Activated naive CD8-positive, alpha-beta T cell (primary cell): ENCODE results near the gene MAGEA12.
"Not testable (repeated sequence)": the region's sequence is repeated elsewhere in the genome, so short reads cannot be mapped to it uniquely, and the experiment has no call there.

Experiments
- H3K27ac Mint-ChIP-seq: one replicate; pipeline ENCODE4 v1.8.0; 2021; ENCODE audit warnings: mixed read lengths
- H3K27me3 Mint-ChIP-seq: one replicate; pipeline ENCODE4 v1.8.0; 2021; ENCODE audit warnings: mixed read lengths
- H3K36me3 Mint-ChIP-seq: one replicate; pipeline ENCODE4 v1.8.0; 2021; ENCODE audit warnings: mixed read lengths
- H3K4me1 Mint-ChIP-seq: one replicate; pipeline ENCODE4 v1.8.0; 2021; ENCODE audit warnings: low read depth, mixed read lengths
- H3K4me3 Mint-ChIP-seq: one replicate; pipeline ENCODE4 v1.8.0; 2021; ENCODE audit warnings: mild to moderate bottlenecking, mixed read lengths
- H3K9me3 Mint-ChIP-seq: one replicate; pipeline ENCODE4 v1.8.0; 2021; ENCODE audit warnings: low read depth, mixed read lengths

The MAGEA12 gene

DNA sequence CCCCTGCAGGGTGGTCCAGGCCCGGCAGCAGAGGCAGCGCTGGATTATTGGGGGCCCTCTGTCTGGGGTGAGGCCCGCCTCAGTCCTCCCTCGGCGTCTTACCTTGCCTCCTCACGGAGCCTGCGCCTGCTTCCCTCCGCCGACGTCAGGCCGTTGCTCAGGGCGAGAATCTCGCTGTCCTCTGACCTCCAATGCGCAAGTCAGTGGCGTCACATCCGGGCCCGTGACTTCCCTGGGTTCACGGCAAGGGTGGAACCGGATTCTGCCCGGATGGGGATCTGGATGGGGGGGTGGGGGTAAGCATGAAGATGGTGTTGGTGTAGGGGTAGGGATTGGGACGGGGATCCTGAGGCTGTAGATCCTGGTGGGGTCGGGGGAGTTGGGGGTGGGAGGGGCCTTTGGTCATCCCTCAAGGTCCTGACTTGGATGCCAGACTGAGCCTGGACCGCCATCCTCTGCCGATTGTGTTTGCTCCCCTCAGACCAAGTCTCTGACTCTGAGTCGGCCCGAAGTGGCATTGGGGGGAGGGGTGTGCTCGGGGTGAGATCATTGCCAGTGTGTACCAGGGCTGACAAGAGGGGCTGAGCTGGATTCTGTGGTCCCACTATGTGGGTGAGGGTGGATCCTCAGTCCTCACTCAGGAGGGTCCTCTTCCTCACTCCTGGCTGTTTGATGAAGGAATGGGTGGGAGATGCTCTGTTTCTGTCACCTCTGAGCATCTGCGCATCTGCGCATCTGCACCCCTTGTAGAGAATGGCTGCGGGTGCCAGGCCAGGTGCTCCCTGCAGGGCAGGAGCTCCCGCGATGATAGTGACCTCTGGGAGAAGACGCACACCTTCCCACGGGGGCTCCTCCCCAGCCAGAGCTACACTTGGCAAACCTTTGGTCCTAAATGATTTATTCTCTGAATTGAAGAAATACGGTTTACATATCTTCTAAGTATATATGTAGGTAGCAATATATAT lies 20.4 kb downstream of the MAGEA12 start, which contains the start of gene MAGEA2:
Gene MAGEA2 (minus strand): TSS at position 157 of the 965 bp plus-strand sequence. CDS start 2,479 bp downstream, outside the sequence.
- not testable (repeated sequence) for H3K36me3 Mint-ChIP-seq, H3K4me1 Mint-ChIP-seq, H3K9me3 Mint-ChIP-seq, H3K4me3 Mint-ChIP-seq, H3K27ac Mint-ChIP-seq, H3K27me3 Mint-ChIP-seq

DNA sequence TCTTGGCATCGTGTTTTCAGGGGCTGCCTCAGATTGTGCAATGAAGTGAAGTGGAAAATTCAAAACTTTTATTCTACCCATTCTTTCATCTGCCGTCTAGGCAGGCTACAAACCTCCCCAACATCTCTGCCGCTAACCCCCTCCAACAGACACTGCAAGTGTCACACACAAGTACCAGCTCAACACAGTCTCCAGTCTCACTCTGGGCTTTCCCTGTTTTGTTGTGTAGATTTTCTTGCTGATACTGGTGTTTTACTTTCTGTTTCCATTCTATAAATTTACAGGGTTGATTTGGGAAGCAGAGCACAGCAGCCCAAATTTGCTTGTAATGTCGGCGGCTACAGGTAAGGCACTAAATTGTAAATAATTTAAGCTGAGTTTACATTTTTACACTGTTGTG lies 21.3 kb downstream of the MAGEA12 start:
- H3K27ac Mint-ChIP-seq, H3K4me3 Mint-ChIP-seq, H3K4me1 Mint-ChIP-seq, H3K9me3 Mint-ChIP-seq, H3K27me3 Mint-ChIP-seq, H3K36me3 Mint-ChIP-seq: not testable (repeated sequence)

DNA sequence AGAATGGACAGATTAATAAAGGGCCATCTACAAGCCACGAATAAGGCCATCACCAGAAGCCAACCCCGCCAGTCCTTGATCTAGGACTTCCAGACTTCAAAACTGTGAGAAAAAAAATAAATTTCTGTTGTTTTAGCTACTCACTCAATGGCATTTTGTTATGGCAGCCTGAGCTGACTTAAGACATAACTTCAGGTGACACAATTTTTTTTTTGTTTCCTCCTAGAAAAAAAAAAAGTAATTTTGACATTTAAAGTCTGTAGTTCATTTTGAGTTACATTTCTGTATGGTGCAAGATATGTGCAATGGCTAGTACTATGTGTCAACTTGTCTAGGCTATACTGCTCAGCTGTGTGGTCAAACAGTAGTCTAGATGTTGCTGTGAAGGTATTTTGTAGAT lies 25.4 kb downstream of the MAGEA12 start, which contains the start of gene CSAG3:
Gene CSAG3 (plus strand): TSS at position 301 of the 400 bp plus-strand sequence.
- not testable (repeated sequence) for H3K27me3 Mint-ChIP-seq, H3K9me3 Mint-ChIP-seq

DNA sequence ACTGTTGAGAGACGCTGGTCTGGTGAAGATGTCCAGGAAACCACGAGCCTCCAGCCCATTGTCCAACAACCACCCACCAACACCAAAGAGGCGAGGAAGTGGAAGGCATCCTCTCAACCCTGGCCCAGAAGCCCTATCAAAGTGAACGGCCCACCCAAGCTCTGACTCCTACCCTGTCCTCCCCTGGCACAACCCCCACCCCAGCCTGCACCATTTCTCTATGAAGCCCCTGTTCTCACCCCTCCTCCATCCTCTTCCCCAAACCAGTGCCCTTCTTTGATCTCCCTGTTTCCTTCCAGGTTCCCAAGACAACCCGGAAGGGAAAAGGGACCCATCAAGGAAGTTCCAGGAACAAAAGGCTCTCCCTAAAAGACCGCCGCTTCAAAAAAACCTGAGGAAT lies 26.0 kb downstream of the MAGEA12 start:
- not testable (repeated sequence) for H3K4me1 Mint-ChIP-seq, H3K27ac Mint-ChIP-seq, H3K27me3 Mint-ChIP-seq, H3K4me3 Mint-ChIP-seq, H3K9me3 Mint-ChIP-seq, H3K36me3 Mint-ChIP-seq

More for the DNA sequence above, 25.4 kb downstream of the MAGEA12 start, which contains the start of gene CSAG3:
- not testable (repeated sequence) for H3K36me3 Mint-ChIP-seq, H3K4me1 Mint-ChIP-seq, H3K4me3 Mint-ChIP-seq, H3K27ac Mint-ChIP-seq

DNA sequence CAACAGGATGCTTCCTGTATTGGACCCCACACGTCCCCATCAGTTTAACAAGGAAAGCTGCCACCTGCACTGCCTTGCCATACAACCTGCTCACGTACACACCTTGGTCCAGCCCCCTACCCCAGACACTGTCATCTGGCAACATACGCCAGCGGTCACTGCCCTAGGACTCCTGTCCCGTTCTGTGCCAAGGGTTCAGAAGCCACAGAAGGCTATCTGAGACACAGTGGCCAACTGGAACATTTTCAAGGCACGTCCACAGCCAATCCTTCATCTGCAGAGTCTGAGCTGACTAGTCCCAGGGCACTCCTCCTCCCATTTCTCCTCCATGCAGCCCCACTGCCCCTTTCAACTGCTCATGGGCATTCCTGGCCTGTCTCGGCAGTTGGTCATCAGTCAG lies 28.0 kb downstream of the MAGEA12 start:
- not testable (repeated sequence) for H3K27ac Mint-ChIP-seq, H3K27me3 Mint-ChIP-seq, H3K4me3 Mint-ChIP-seq, H3K36me3 Mint-ChIP-seq, H3K4me1 Mint-ChIP-seq, H3K9me3 Mint-ChIP-seq

DNA sequence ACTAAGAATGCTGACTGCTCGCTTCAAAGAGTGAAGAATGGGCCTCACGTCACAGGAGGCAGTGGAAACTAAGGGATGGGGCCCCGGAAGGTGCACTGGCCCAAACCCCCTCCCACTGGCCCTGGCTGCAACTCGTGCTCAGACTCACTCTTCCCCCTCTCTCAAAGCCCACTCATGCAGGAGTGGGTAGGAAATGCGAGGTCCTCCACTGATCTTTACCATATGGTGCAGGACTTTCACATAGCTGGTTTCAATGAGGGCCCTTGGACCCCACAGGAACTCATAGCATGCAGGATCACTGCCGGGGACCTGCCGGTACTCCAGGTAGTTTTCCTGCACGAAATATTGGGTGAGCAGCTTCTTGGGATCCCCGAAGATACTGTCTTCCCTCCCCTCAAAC lies 33.0 kb downstream of the MAGEA12 start:
- not testable (repeated sequence) for H3K4me1 Mint-ChIP-seq, H3K27me3 Mint-ChIP-seq, H3K9me3 Mint-ChIP-seq, H3K36me3 Mint-ChIP-seq, H3K4me3 Mint-ChIP-seq, H3K27ac Mint-ChIP-seq

DNA sequence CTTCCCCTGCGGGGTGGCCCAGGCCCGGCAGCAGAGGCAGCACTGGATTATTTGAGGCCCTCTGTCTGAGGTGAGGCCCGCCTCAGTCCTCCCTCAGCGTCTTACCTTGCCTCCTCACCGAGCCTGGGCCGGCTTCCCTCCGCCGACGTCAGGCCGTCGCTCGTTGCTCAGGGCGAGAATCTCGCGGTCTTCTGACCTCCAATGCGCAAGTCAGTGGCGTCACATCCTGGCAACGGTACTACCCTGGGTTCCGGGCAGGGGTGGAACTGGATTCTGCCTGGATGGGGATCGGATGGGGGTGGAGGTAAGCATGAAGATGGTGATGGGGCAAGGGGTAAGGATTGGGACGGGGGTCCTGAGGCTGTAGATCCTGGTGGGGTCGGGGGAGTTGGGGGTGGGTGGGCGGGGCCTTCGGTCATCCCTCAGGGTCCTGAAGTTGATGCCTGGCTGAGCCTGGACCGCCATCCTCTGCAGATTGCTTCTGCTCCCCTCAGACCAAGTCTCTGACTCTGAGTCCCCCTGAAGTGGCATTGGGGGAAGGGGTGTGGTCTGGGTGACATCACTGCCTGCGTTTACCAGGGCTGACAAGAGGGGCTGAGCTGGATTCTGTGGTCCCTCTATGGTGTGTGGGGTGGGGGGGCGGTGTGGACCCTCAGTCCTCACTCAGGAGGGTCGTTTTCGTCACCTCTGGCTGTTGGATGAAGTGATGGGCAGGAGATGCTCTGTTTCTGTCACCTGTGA lies 36.2 kb downstream of the MAGEA12 start, which contains the start of gene MAGEA6:
Gene MAGEA6 (minus strand): TSS at position 141 of the 741 bp plus-strand sequence. CDS start 2,039 bp downstream, outside the sequence.
- H3K4me1 Mint-ChIP-seq, H3K9me3 Mint-ChIP-seq, H3K27ac Mint-ChIP-seq, H3K4me3 Mint-ChIP-seq, H3K36me3 Mint-ChIP-seq, H3K27me3 Mint-ChIP-seq: not testable (repeated sequence)

DNA sequence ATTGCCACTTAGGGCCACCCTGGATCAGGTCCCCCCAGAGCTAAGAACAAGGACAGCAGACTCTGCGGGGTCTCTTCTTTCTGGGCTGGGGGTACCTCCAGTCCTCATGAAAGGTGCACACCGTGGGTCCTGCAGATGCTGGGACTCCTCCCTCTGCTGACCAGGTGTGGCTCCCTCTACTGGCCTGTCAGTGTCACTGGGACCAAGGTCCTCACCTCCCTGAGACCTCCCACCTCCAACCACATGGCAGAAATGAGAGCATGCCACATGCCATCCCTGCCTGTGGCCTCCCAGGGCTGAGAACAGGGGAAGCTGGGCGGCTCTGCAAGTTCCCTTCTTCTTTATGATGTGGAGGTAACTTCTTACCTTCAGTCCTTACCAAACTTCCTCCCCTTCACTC lies 53.5 kb downstream of the MAGEA12 start:
- not testable (repeated sequence) for H3K4me1 Mint-ChIP-seq, H3K27ac Mint-ChIP-seq, H3K27me3 Mint-ChIP-seq, H3K36me3 Mint-ChIP-seq, H3K9me3 Mint-ChIP-seq, H3K4me3 Mint-ChIP-seq
